GM12878 (cell line): Measurements from ENCODE around the gene EPO.

Source experiments
- EP300 ChIP-seq, 2 experiments: fragments of 150-350 bp in 1 of 2; IDR thresholded peaks; 2 replicates each; pipeline ENCODE4 v1.6.1; 2011 to 2012; ENCODE audit warnings: low read depth in 2 of 2, low read length in 2 of 2, borderline replicate concordance in 1 of 2, improper control_type of control experiment in 1 of 2, inconsistent platforms in 1 of 2; ENCODE audit not compliant: control insufficient read depth in 1 of 2
- ESRRA ChIP-seq: IDR thresholded peaks from 2 replicates; pipeline ENCODE4 v1.6.1; 2012; ENCODE audit warnings: mild to moderate bottlenecking, low read length, improper control_type of control experiment
- JUNB ChIP-seq: IDR thresholded peaks from 2 replicates; pipeline ENCODE4 v1.6.1; 2016; ENCODE audit warnings: antibody characterized with exemption, mild to moderate bottlenecking
- NR2C2 ChIP-seq: IDR thresholded peaks from 2 replicates; pipeline ENCODE4 v1.6.1; 2011; ENCODE audit warnings: borderline replicate concordance, low read depth; ENCODE audit not compliant: control insufficient read depth, insufficient read length
- POLR2A ChIP-seq: IDR thresholded peaks from 2 replicates; pipeline ENCODE4 v1.6.1; 2011; ENCODE audit warnings: low read depth, mild to moderate bottlenecking, low read length
- POLR2AphosphoS5 ChIP-seq: IDR thresholded peaks from 2 replicates; pipeline ENCODE4 v1.6.1; 2011; ENCODE audit warnings: mild to moderate bottlenecking, low read length, inconsistent platforms
- TF ChIP-seq, protein P1 (sequence below): IDR thresholded peaks from 2 replicates; pipeline ENCODE4 v1.6.1; 2012; ENCODE audit warnings: improper control_type of control experiment, low read depth, low read length; ENCODE audit not compliant: insufficient replicate concordance
- TF ChIP-seq, protein P2 (sequence below), 3 experiments: IDR thresholded peaks in 2 of 3; conservative IDR thresholded peaks in 1 of 3; 2 replicates each; pipeline ENCODE4 v1.5.1; 2011; ENCODE audit warnings: low read depth in 3 of 3, low read length in 3 of 3, mild to moderate bottlenecking in 3 of 3, control low read depth in 2 of 3, moderate library complexity in 2 of 3, inconsistent platforms in 1 of 3, mixed read lengths in 1 of 3; ENCODE audit not compliant: control insufficient read depth in 2 of 3, insufficient read depth in 1 of 3; ENCODE audit errors: extremely low read depth in 1 of 3
- TF ChIP-seq, protein P3 (sequence below): fragments of 450-650 bp; IDR thresholded peaks from 2 replicates; pipeline ENCODE4 v1.6.1; 2016; ENCODE audit warnings: mild to moderate bottlenecking
- TF ChIP-seq, protein P4 (sequence below): IDR thresholded peaks from 2 replicates; pipeline ENCODE4 v1.6.1; 2012; ENCODE audit warnings: low read length, inconsistent platforms
- TF ChIP-seq, protein P5 (sequence below): IDR thresholded peaks from 2 replicates; pipeline ENCODE4 v1.6.1; 2011; ENCODE audit warnings: low read depth, low read length, improper control_type of control experiment, borderline replicate concordance

DNA sequence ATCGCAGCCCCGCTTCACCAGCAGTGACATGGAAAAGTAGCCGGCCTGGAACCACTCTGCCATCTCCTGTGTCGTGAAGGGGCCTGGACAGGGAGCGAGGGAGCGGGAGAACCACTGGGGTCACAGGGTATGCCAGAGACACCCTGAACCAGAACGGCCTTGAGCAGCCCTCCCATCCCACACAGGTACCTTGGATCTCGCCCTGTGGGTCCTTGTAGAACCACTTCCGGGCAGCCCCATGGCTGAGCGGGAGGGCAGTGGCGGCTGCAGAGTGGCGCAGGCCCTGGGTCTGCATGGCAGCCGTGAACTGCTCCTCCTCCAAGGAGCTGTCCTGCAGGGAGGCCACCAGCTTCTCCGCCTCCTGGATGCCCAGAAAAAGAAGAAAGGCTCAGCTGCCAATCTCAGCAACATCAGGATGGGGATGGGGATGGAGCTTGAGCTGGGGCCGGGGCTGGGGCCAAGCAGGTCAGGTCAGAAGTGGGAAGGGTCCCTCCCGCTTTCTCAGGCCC lies 35.7 kb upstream of the EPO start:
- TF ChIP-seq, protein P1, sequence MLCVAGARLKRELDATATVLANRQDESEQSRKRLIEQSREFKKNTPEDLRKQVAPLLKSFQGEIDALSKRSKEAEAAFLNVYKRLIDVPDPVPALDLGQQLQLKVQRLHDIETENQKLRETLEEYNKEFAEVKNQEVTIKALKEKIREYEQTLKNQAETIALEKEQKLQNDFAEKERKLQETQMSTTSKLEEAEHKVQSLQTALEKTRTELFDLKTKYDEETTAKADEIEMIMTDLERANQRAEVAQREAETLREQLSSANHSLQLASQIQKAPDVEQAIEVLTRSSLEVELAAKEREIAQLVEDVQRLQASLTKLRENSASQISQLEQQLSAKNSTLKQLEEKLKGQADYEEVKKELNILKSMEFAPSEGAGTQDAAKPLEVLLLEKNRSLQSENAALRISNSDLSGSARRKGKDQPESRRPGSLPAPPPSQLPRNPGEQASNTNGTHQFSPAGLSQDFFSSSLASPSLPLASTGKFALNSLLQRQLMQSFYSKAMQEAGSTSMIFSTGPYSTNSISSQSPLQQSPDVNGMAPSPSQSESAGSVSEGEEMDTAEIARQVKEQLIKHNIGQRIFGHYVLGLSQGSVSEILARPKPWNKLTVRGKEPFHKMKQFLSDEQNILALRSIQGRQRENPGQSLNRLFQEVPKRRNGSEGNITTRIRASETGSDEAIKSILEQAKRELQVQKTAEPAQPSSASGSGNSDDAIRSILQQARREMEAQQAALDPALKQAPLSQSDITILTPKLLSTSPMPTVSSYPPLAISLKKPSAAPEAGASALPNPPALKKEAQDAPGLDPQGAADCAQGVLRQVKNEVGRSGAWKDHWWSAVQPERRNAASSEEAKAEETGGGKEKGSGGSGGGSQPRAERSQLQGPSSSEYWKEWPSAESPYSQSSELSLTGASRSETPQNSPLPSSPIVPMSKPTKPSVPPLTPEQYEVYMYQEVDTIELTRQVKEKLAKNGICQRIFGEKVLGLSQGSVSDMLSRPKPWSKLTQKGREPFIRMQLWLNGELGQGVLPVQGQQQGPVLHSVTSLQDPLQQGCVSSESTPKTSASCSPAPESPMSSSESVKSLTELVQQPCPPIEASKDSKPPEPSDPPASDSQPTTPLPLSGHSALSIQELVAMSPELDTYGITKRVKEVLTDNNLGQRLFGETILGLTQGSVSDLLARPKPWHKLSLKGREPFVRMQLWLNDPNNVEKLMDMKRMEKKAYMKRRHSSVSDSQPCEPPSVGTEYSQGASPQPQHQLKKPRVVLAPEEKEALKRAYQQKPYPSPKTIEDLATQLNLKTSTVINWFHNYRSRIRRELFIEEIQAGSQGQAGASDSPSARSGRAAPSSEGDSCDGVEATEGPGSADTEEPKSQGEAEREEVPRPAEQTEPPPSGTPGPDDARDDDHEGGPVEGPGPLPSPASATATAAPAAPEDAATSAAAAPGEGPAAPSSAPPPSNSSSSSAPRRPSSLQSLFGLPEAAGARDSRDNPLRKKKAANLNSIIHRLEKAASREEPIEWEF: no peak
- TF ChIP-seq, protein P2, sequence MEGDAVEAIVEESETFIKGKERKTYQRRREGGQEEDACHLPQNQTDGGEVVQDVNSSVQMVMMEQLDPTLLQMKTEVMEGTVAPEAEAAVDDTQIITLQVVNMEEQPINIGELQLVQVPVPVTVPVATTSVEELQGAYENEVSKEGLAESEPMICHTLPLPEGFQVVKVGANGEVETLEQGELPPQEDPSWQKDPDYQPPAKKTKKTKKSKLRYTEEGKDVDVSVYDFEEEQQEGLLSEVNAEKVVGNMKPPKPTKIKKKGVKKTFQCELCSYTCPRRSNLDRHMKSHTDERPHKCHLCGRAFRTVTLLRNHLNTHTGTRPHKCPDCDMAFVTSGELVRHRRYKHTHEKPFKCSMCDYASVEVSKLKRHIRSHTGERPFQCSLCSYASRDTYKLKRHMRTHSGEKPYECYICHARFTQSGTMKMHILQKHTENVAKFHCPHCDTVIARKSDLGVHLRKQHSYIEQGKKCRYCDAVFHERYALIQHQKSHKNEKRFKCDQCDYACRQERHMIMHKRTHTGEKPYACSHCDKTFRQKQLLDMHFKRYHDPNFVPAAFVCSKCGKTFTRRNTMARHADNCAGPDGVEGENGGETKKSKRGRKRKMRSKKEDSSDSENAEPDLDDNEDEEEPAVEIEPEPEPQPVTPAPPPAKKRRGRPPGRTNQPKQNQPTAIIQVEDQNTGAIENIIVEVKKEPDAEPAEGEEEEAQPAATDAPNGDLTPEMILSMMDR (IDR thresholded peaks at IDR 0.05 in 2 of 3, conservative IDR thresholded peaks at IDR 0.05 in 1 of 3; ENCODE audit: control insufficient read depth in 2 of 3, extremely low read depth in 1 of 3, insufficient read depth in 1 of 3, low read depth in 3 of 3, low read length in 3 of 3): no peak
- TF ChIP-seq POLR2A (0 out of 2 replicates have a peak, but pooled peaks have one; percentile 34), POLR2AphosphoS5 (no peak), ESRRA (no peak), JUNB (no peak), EP300 (IDR thresholded peaks at IDR 0.05; ENCODE audit: borderline replicate concordance in 1 of 2, control insufficient read depth in 1 of 2, low read depth in 2 of 2, low read length in 2 of 2) (no peak), NR2C2 (no peak)
- TF ChIP-seq, protein P3, sequence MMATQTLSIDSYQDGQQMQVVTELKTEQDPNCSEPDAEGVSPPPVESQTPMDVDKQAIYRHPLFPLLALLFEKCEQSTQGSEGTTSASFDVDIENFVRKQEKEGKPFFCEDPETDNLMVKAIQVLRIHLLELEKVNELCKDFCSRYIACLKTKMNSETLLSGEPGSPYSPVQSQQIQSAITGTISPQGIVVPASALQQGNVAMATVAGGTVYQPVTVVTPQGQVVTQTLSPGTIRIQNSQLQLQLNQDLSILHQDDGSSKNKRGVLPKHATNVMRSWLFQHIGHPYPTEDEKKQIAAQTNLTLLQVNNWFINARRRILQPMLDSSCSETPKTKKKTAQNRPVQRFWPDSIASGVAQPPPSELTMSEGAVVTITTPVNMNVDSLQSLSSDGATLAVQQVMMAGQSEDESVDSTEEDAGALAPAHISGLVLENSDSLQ: no peak
- TF ChIP-seq, protein P4, sequence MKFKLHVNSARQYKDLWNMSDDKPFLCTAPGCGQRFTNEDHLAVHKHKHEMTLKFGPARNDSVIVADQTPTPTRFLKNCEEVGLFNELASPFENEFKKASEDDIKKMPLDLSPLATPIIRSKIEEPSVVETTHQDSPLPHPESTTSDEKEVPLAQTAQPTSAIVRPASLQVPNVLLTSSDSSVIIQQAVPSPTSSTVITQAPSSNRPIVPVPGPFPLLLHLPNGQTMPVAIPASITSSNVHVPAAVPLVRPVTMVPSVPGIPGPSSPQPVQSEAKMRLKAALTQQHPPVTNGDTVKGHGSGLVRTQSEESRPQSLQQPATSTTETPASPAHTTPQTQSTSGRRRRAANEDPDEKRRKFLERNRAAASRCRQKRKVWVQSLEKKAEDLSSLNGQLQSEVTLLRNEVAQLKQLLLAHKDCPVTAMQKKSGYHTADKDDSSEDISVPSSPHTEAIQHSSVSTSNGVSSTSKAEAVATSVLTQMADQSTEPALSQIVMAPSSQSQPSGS: no peak
- TF ChIP-seq, protein P5, sequence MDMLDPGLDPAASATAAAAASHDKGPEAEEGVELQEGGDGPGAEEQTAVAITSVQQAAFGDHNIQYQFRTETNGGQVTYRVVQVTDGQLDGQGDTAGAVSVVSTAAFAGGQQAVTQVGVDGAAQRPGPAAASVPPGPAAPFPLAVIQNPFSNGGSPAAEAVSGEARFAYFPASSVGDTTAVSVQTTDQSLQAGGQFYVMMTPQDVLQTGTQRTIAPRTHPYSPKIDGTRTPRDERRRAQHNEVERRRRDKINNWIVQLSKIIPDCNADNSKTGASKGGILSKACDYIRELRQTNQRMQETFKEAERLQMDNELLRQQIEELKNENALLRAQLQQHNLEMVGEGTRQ: no peak
